ENCODE measurements around the gene SLC24A1.

DNA sequence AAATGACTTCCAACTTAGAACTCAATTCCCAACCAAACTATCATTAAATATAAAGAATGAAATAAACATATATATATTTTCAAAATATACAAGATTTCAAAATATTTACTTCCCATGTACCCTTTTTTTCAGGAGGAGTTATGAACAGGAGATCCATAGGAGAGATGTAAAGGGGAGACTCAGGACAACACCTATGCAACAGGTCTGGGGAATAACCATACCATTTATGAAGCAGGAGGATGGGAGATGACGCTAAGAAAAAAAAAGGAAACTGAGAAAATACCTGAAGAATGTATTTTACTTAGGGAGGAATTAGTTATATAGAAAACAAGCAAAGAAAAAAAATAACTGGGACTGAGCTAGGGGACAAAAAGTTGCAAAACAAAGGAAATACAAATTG, 34.6 kb upstream of the SLC24A1 start:
- TF ChIP-seq, protein P1, sequence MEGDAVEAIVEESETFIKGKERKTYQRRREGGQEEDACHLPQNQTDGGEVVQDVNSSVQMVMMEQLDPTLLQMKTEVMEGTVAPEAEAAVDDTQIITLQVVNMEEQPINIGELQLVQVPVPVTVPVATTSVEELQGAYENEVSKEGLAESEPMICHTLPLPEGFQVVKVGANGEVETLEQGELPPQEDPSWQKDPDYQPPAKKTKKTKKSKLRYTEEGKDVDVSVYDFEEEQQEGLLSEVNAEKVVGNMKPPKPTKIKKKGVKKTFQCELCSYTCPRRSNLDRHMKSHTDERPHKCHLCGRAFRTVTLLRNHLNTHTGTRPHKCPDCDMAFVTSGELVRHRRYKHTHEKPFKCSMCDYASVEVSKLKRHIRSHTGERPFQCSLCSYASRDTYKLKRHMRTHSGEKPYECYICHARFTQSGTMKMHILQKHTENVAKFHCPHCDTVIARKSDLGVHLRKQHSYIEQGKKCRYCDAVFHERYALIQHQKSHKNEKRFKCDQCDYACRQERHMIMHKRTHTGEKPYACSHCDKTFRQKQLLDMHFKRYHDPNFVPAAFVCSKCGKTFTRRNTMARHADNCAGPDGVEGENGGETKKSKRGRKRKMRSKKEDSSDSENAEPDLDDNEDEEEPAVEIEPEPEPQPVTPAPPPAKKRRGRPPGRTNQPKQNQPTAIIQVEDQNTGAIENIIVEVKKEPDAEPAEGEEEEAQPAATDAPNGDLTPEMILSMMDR (conservative IDR thresholded peaks at IDR 0.05; ENCODE audit: low read depth, low read length) = no peak
- no peak for TF ChIP-seq EZH2phosphoT487 (IDR thresholded peaks at IDR 0.05; ENCODE audit: borderline replicate concordance, low read length)

Measured in PC-3 (cell line).